ENCODE measurements around the gene OR5AS1.
"Not testable (repeated sequence)": the region's sequence is repeated elsewhere in the genome, so short reads cannot be mapped to it uniquely, and the experiment has no call there.

The OR5AS1 gene

GRCh38 chr11:56027354-56027753 is at the start of gene OR5AS1:
Gene OR5AS1, plus strand, starts transcription at chr11:56027654. Its CDS starts 2,765 bp downstream, at chr11:56030419.
- H3K9me3 ChIP-seq (ENCODE audit: control insufficient read depth in 5 of 5, low read length in 5 of 5), result no peaks in the 10 kb centered on the region
- no peaks in the 10 kb centered on the region for H3K36me3 ChIP-seq (ENCODE audit: control insufficient read depth in 5 of 5, insufficient read depth in 5 of 5, low read length in 5 of 5)
- no peak within 1 kb of the TSS for H3K9ac ChIP-seq (ENCODE audit: low read length in 5 of 5)
- no peaks in the 10 kb centered on the region for H3K4me1 ChIP-seq (ENCODE audit: control insufficient read depth in 5 of 5, insufficient read depth in 5 of 5, low read length in 5 of 5)
- H3K27me3 ChIP-seq (ENCODE audit: control insufficient read depth in 5 of 5, insufficient read depth in 4 of 5, low read length in 5 of 5), result no peaks in the 10 kb centered on the region
- no peak within 1 kb of the TSS for H3K27ac ChIP-seq (ENCODE audit: low read depth, low read length)
- no peak within 1 kb of the TSS for H3K4me3 ChIP-seq (ENCODE audit: low read depth in 1 of 5, low read length in 5 of 5)

GRCh38 chr11:55994525-55994924 is 32.9 kb upstream of the OR5AS1 start, which contains the start of gene OR5F1:
Gene OR5F1, minus strand, starts transcription at chr11:55994625. Its CDS starts 0 bp downstream, at chr11:55994625.
- Histone ChIP-seq H3K27me3 (ENCODE audit: control insufficient read depth in 5 of 5, insufficient read depth in 4 of 5, low read length in 5 of 5) (no peaks in the 10 kb centered on the region), H3K36me3 (ENCODE audit: control insufficient read depth in 5 of 5, insufficient read depth in 5 of 5, low read length in 5 of 5) (no peaks in the 10 kb centered on the region), H3K9me3 (ENCODE audit: control insufficient read depth in 5 of 5, low read length in 5 of 5) (peaks cover 0 to 4% (median 0%) of the 10 kb centered on the region in 5 donors), H3K4me1 (ENCODE audit: control insufficient read depth in 5 of 5, insufficient read depth in 5 of 5, low read length in 5 of 5) (no peaks in the 10 kb centered on the region), H3K4me3 (ENCODE audit: low read depth in 1 of 5, low read length in 5 of 5) (no peak within 1 kb of the TSS), H3K9ac (ENCODE audit: low read length in 5 of 5) (no peak within 1 kb of the TSS), H3K27ac (ENCODE audit: low read depth, low read length) (no peak within 1 kb of the TSS)

DNA sequence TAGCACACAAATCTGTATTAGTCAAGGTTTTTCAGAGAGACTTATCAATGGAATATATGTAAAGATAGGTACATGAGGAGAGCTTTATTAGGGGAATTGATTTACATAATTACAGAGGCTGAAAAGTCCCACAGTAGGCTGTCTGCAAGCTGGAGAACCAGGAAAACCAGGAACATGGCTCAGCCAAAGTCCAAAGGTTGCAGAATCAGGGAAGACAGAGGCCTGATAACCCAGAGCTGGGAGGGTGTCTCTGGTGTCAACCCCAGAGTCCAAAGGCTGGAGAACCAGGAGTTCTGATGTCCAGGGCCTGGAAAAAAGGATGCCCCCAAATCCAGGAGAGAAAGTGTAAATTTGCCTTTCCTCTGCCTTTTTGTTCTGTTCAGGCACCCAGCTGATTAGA is 16.7 kb upstream of the OR5AS1 start:
- Histone ChIP-seq H3K4me3 (ENCODE audit: low read depth in 1 of 5, low read length in 5 of 5) (no peak overlapping the region), H3K4me1 (ENCODE audit: control insufficient read depth in 5 of 5, insufficient read depth in 5 of 5, low read length in 5 of 5) (no peaks in the 10 kb centered on the region), H3K9ac (ENCODE audit: low read length in 5 of 5) (no peak overlapping the region), H3K36me3 (ENCODE audit: control insufficient read depth in 5 of 5, insufficient read depth in 5 of 5, low read length in 5 of 5) (no peaks in the 10 kb centered on the region), H3K27me3 (ENCODE audit: control insufficient read depth in 5 of 5, insufficient read depth in 4 of 5, low read length in 5 of 5) (no peaks in the 10 kb centered on the region), H3K9me3 (ENCODE audit: control insufficient read depth in 5 of 5, low read length in 5 of 5) (peaks cover 0 to 6% (median 3%) of the 10 kb centered on the region in 5 donors), H3K27ac (ENCODE audit: low read depth, low read length) (no peak overlapping the region)

GRCh38 chr11:56013805-56014204 is 13.6 kb upstream of the OR5AS1 start:
- Histone ChIP-seq H3K9ac (ENCODE audit: low read length in 5 of 5) (no peak overlapping the region), H3K27me3 (ENCODE audit: control insufficient read depth in 5 of 5, insufficient read depth in 4 of 5, low read length in 5 of 5) (no peaks in the 10 kb centered on the region), H3K9me3 (ENCODE audit: control insufficient read depth in 5 of 5, low read length in 5 of 5) (peaks cover 0 to 3% (median 3%) of the 10 kb centered on the region in 5 donors), H3K4me3 (ENCODE audit: low read depth in 1 of 5, low read length in 5 of 5) (no peak overlapping the region), H3K36me3 (ENCODE audit: control insufficient read depth in 5 of 5, insufficient read depth in 5 of 5, low read length in 5 of 5) (no peaks in the 10 kb centered on the region), H3K4me1 (ENCODE audit: control insufficient read depth in 5 of 5, insufficient read depth in 5 of 5, low read length in 5 of 5) (no peaks in the 10 kb centered on the region), H3K27ac (ENCODE audit: low read depth, low read length) (no peak overlapping the region)

DNA sequence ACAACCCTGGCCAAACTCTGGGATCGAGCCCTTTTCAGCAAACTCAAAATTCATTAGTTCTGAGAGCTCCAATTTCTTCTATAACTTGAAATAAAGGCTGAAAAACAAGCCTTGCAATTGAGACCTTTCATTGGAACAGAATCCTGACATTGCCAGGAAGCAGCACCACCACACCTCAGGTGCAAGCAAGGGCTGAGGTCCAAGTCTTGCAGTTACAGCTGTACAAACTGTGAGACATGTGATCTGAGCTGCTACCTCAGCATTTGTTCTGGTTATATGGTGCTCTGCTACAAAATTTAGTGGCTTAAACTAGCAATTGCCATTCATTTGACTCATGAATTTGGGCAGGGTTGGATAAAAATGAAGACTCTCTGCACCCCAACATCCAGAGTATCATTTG is 18.1 kb downstream of the OR5AS1 start:
- Histone ChIP-seq H3K36me3 (ENCODE audit: control insufficient read depth in 5 of 5, insufficient read depth in 5 of 5, low read length in 5 of 5) (no peaks in the 10 kb centered on the region), H3K4me1 (ENCODE audit: control insufficient read depth in 5 of 5, insufficient read depth in 5 of 5, low read length in 5 of 5) (no peaks in the 10 kb centered on the region), H3K27ac (ENCODE audit: low read depth, low read length) (no peak overlapping the region), H3K9ac (ENCODE audit: low read length in 5 of 5) (no peak overlapping the region), H3K27me3 (ENCODE audit: control insufficient read depth in 5 of 5, insufficient read depth in 4 of 5, low read length in 5 of 5) (no peaks in the 10 kb centered on the region), H3K4me3 (ENCODE audit: low read depth in 1 of 5, low read length in 5 of 5) (no peak overlapping the region), H3K9me3 (ENCODE audit: control insufficient read depth in 5 of 5, low read length in 5 of 5) (peaks cover 0 to 5% (median 0%) of the 10 kb centered on the region in 5 donors)

GRCh38 chr11:56048480-56048879 is 21.0 kb downstream of the OR5AS1 start:
- Histone ChIP-seq H3K4me3 (ENCODE audit: low read depth in 1 of 5, low read length in 5 of 5) (no peak overlapping the region), H3K27ac (ENCODE audit: low read depth, low read length) (no peak overlapping the region), H3K27me3 (ENCODE audit: control insufficient read depth in 5 of 5, insufficient read depth in 4 of 5, low read length in 5 of 5) (no peaks in the 10 kb centered on the region), H3K9ac (ENCODE audit: low read length in 5 of 5) (no peak overlapping the region), H3K36me3 (ENCODE audit: control insufficient read depth in 5 of 5, insufficient read depth in 5 of 5, low read length in 5 of 5) (no peaks in the 10 kb centered on the region), H3K9me3 (ENCODE audit: control insufficient read depth in 5 of 5, low read length in 5 of 5) (peaks cover 0 to 5% (median 0%) of the 10 kb centered on the region in 5 donors), H3K4me1 (ENCODE audit: control insufficient read depth in 5 of 5, insufficient read depth in 5 of 5, low read length in 5 of 5) (no peaks in the 10 kb centered on the region)

DNA sequence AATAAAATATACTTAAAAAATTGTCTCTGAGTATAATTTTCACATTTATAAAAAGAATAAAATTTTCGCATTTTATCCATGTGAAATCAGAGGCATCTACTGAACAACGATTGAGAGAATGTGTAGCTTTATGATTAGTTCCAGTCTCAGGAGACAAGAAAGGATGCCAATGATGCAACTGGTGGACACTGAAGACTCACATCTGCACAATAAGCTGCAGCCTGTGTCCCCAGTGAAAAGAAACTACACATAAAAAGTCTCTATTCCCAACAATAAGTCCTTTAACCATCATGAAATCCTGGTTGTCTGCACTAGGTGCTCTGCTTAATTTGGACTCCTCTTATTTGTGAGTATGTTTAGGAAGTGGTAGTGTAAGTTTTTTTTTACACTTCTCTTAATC is 22.0 kb downstream of the OR5AS1 start:
- Histone ChIP-seq H3K4me1 (ENCODE audit: control insufficient read depth in 5 of 5, insufficient read depth in 5 of 5, low read length in 5 of 5) (no peaks in the 10 kb centered on the region), H3K4me3 (ENCODE audit: low read depth in 1 of 5, low read length in 5 of 5) (no peak overlapping the region), H3K36me3 (ENCODE audit: control insufficient read depth in 5 of 5, insufficient read depth in 5 of 5, low read length in 5 of 5) (no peaks in the 10 kb centered on the region), H3K27me3 (ENCODE audit: control insufficient read depth in 5 of 5, insufficient read depth in 4 of 5, low read length in 5 of 5) (no peaks in the 10 kb centered on the region), H3K9me3 (ENCODE audit: control insufficient read depth in 5 of 5, low read length in 5 of 5) (no peaks in the 10 kb centered on the region), H3K27ac (ENCODE audit: low read depth, low read length) (no peak overlapping the region), H3K9ac (ENCODE audit: low read length in 5 of 5) (no peak overlapping the region)

- not testable (repeated sequence) for H3K27ac ChIP-seq (ENCODE audit: low read depth, low read length); H3K9me3 ChIP-seq (ENCODE audit: control insufficient read depth in 5 of 5, low read length in 5 of 5); H3K9ac ChIP-seq (ENCODE audit: low read length in 5 of 5); H3K27me3 ChIP-seq (ENCODE audit: control insufficient read depth in 5 of 5, insufficient read depth in 4 of 5, low read length in 5 of 5); H3K4me1 ChIP-seq (ENCODE audit: control insufficient read depth in 5 of 5, insufficient read depth in 5 of 5, low read length in 5 of 5); H3K4me3 ChIP-seq (ENCODE audit: low read depth in 1 of 5, low read length in 5 of 5); H3K36me3 ChIP-seq (ENCODE audit: control insufficient read depth in 5 of 5, insufficient read depth in 5 of 5, low read length in 5 of 5)
These were observed 28.9 kb downstream of the OR5AS1 start for GRCh38 chr11:56056366-56056765.

DNA sequence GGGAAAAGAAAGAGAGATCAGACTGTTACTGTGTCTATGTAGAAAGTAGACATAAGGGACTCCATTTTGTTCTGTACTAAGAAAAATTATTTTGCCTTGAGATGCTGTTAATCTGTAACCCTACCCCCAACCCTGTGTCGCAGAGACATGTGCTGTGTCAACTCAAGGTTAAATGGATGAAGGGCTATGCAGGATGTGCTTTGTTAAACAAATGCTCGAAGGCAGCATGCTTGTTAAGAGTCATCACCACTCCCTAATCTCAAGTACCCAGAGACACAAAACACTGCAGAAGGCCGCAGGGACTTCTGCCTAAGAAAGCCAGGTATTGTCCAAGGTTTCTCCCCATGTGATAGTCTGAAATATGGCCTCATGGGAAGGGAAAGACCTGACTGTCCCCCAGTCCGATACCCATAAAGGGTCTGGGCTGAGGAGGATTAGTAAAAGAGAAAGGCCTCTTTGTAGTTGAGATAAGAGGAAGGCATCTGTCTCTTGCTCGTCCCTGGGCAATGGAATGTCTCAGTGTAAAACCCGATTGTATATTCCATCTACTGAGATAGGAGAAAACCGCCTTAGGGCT is 30.3 kb downstream of the OR5AS1 start:
- H3K4me3 ChIP-seq (ENCODE audit: low read depth in 1 of 5, low read length in 5 of 5); H3K4me1 ChIP-seq (ENCODE audit: control insufficient read depth in 5 of 5, insufficient read depth in 5 of 5, low read length in 5 of 5); H3K36me3 ChIP-seq (ENCODE audit: control insufficient read depth in 5 of 5, insufficient read depth in 5 of 5, low read length in 5 of 5); H3K9me3 ChIP-seq (ENCODE audit: control insufficient read depth in 5 of 5, low read length in 5 of 5); H3K27me3 ChIP-seq (ENCODE audit: control insufficient read depth in 5 of 5, insufficient read depth in 4 of 5, low read length in 5 of 5); H3K27ac ChIP-seq (ENCODE audit: low read depth, low read length); H3K9ac ChIP-seq (ENCODE audit: low read length in 5 of 5): not testable (repeated sequence)

DNA sequence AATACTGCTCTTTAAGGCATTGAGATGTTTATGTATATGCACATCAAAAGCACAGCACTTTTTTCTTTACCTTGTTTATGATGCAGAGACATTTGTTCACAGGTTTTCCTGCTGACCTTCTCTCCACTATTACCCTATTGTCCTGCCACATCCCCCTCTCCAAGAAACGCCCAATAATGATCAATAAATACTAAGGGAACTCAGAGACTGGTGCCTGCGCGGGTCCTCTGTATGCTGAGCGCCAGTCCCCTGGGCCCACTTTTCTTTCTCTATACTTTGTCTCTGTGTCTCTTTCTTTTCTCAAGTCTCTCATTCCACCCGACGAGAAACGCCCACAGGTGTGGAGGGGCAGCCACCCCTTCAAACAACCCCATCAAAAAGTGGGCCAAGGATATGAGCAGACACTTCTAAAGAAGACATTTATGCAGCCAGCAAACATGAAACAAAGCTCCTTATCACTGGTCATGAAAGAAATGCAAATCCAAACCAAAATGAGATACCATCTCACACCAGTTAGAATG is 30.9 kb downstream of the OR5AS1 start:
- H3K9me3 ChIP-seq (ENCODE audit: control insufficient read depth in 5 of 5, low read length in 5 of 5); H3K36me3 ChIP-seq (ENCODE audit: control insufficient read depth in 5 of 5, insufficient read depth in 5 of 5, low read length in 5 of 5); H3K4me1 ChIP-seq (ENCODE audit: control insufficient read depth in 5 of 5, insufficient read depth in 5 of 5, low read length in 5 of 5); H3K27ac ChIP-seq (ENCODE audit: low read depth, low read length); H3K9ac ChIP-seq (ENCODE audit: low read length in 5 of 5); H3K27me3 ChIP-seq (ENCODE audit: control insufficient read depth in 5 of 5, insufficient read depth in 4 of 5, low read length in 5 of 5); H3K4me3 ChIP-seq (ENCODE audit: low read depth in 1 of 5, low read length in 5 of 5): not testable (repeated sequence)
